Stimulated activated CD8-positive, alpha-beta memory T cell treated with anti-CD3 and anti-CD28 coated beads, Interleukin-7, amount 100 ng/mL, for 48 hours (primary cell): ENCODE measurements around the gene CNTNAP3B.
"Not testable (repeated sequence)": the region's sequence is repeated elsewhere in the genome, so short reads cannot be mapped to it uniquely, and the experiment has no call there.

ENCODE experiments used
- DNase-seq, 2 donors: peaks; one replicate each; pipeline ENCODE4 v3.0.0-alpha.2; 2020; ENCODE audit warnings: low read depth in 1 of 2; ENCODE audit errors: extremely low read depth in 1 of 2

The CNTNAP3B gene

GRCh38 chr9:42129073-42129729, at the start of gene CNTNAP3B:
CNTNAP3B (minus strand) TSS chr9:42129426; CDS start chr9:42129094, 332 bp downstream.
- DNase-seq: not testable (repeated sequence)

GRCh38 chr9:42160299-42160698, 31.1 kb upstream of the CNTNAP3B start:
- not testable (repeated sequence) for DNase-seq

GRCh38 chr9:42127056-42127841, 2.0 kb downstream of the CNTNAP3B start:
- not testable (repeated sequence) for DNase-seq

- not testable (repeated sequence) for DNase-seq
These were observed 8.2 kb downstream of the CNTNAP3B start for GRCh38 chr9:42121007-42121406.

- not testable (repeated sequence) for DNase-seq
These were observed 33.3 kb downstream of the CNTNAP3B start for GRCh38 chr9:42095929-42096328.

- not testable (repeated sequence) for DNase-seq
These were observed 44.7 kb downstream of the CNTNAP3B start for GRCh38 chr9:42084559-42084952.

- not testable (repeated sequence) for DNase-seq
These were observed 45.2 kb downstream of the CNTNAP3B start for GRCh38 chr9:42083877-42084558.

- not testable (repeated sequence) for DNase-seq
These were observed 48.9 kb downstream of the CNTNAP3B start for GRCh38 chr9:42080376-42080775.

- DNase-seq: not testable (repeated sequence)
These were observed 54.4 kb downstream of the CNTNAP3B start for GRCh38 chr9:42074868-42075267.

GRCh38 chr9:42071026-42071425, 58.2 kb downstream of the CNTNAP3B start:
- not testable (repeated sequence) for DNase-seq

- DNase-seq: not testable (repeated sequence)
These were observed 59.0 kb downstream of the CNTNAP3B start for GRCh38 chr9:42070035-42070799.

GRCh38 chr9:42053874-42054273, 75.4 kb downstream of the CNTNAP3B start:
- not testable (repeated sequence) for DNase-seq

GRCh38 chr9:42050701-42051100, 78.5 kb downstream of the CNTNAP3B start:
- DNase-seq: not testable (repeated sequence)

GRCh38 chr9:42044422-42045010, 84.7 kb downstream of the CNTNAP3B start:
- not testable (repeated sequence) for DNase-seq

- not testable (repeated sequence) for DNase-seq
These were observed 95.7 kb downstream of the CNTNAP3B start for GRCh38 chr9:42033541-42033940.

GRCh38 chr9:42020639-42021038, 108.6 kb downstream of the CNTNAP3B start:
- not testable (repeated sequence) for DNase-seq

- not testable (repeated sequence) for DNase-seq
These were observed 110.9 kb downstream of the CNTNAP3B start for GRCh38 chr9:42018220-42018922.

- not testable (repeated sequence) for DNase-seq
These were observed 114.9 kb downstream of the CNTNAP3B start for GRCh38 chr9:42014317-42014716.

GRCh38 chr9:41991607-41992006, 137.6 kb downstream of the CNTNAP3B start:
- DNase-seq: not testable (repeated sequence)
